Measurements from ENCODE around the gene PTDSS2. TPM values are rescaled to one million over a fixed set of nuclear protein-coding genes. Genes with fewer than 3 reads are reported as not detected.
A peak's percentile ranks its signal among the peaks of the same experiment; 100 is the strongest.

Gene PTDSS2
- total RNA-seq, 1 donor from 2014 or later = 33.9 TPM

DNA sequence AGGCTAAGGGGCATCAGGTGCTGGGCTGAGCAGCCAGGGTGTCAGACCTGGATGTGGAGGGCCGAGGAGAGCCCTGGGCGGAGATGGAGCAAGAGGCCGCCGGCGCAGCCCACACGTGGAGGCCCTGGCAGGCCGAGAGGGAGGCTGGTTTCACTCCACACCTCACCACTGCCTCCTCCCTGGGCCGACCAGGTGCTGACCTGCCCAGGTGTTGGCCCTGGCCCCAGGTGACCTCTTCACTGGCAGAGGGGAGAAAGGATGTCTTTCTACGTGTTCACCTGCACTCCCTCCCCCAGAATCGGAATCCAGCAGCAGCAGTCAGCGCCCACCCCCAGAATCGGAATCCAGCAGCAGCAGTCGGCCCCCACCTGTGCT lies 9.0 kb upstream of the PTDSS2 start:
- H3K36me3 Mint-ChIP-seq (ENCODE audit: low read depth) = no peaks in the 10 kb centered on the region
- peak overlapping the region; percentile 76 for H3K4me3 Mint-ChIP-seq
- H3K27ac Mint-ChIP-seq = peak overlapping the region; percentile 40
- intact Hi-C loops (cut with micrococcal nuclease) = loop anchor here (10.0 kb wide), 1 partner anchor 284 kb away; no protein-coding TSS in a partner anchor
- no peaks in the 10 kb centered on the region for H3K9me3 Mint-ChIP-seq
- DNase-seq (ENCODE audit: low spot score) = no peak
- no peaks in the 10 kb centered on the region for H3K27me3 Mint-ChIP-seq (ENCODE audit: insufficient read depth)
- peaks cover 11% of the 10 kb centered on the region for H3K4me1 Mint-ChIP-seq (ENCODE audit: low read depth)

DNA sequence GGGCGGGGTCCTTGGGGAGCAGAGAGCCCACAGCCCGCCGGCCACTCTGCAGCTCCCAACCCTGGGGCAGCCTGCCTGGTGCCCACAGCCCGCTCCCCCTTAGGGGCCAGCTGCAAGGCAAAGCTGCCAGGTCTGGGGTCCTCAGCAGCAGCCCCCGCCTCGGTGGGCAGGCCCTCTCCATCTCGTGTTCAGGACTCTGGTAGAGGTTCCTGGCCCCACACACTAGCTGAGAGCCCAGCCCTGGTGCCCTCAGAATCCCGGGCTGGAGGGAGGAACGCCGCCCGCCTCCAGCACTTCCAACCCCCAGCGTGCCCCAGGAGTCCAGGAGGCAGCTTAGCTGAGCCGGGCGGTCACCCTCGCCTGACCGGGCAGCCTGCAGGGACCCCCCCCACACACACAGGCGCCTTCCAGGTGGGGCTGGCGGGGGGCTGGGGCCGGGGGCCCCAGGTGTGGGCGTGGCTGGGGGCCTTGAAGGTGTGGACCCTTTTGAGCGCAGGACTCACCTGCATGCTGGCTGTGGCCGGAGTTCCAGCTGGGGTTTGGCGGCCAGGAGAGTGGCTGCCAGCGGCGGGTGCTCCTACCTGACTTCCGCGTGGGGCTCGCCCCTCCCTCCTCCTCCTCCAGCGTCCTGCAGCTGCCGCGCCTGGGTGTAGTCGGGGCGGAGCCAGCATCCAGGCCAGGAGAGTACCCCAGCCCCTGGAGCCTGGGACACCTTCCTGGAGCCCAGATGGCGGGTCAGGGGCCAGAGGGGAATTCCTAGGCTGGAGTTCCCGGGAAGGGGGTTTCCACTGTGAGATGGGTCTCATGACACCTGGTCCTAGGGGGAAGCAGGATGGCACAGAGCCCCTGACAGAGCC lies 8.4 kb upstream of the PTDSS2 start, which contains the start of gene ANO9:
ANO9 (minus strand) TSS at position 594 of the 857 bp plus-strand sequence; CDS start at position 509, 85 bp downstream.
- H3K36me3 Mint-ChIP-seq (ENCODE audit: low read depth) = no peaks in the 10 kb centered on the region
- no peaks in the 10 kb centered on the region for H3K27me3 Mint-ChIP-seq (ENCODE audit: insufficient read depth)
- DNase-seq (ENCODE audit: low spot score) = peak; percentile 59
- intact Hi-C loops (cut with micrococcal nuclease) = loop anchor here (10.0 kb wide), 1 partner anchor 283 kb away; no protein-coding TSS in a partner anchor
- no peaks in the 10 kb centered on the region for H3K9me3 Mint-ChIP-seq
- peak within 1 kb of the TSS; percentile 40 for H3K27ac Mint-ChIP-seq
- peak within 1 kb of the TSS; percentile 76 for H3K4me3 Mint-ChIP-seq
- peaks cover 11% of the 10 kb centered on the region for H3K4me1 Mint-ChIP-seq (ENCODE audit: low read depth)

DNA sequence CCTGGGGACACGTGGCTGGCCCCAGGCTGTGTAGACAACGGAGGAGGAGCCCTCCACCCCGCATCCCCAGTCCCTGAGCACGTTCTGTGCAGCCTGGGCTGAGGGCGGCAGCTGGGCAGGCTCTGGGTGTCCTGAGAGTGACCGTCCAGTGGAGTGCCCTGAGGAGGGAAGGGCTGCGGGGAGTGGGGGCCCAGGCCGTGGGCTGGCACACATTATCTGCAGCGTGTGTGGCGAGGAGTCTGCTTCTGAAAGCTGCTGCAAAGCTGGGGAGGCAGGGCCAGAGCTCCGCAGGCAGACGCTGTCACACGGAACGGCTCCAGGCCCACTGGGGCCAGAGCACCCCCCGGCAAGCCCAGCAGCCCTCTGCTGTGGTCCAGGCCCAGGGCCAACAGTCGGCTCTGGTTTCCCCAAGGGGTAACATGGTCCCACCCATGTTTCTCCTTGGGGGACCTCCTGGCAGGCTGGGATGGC lies 7.4 kb upstream of the PTDSS2 start:
- DNase-seq (ENCODE audit: low spot score) = no peak
- no peaks in the 10 kb centered on the region for H3K9me3 Mint-ChIP-seq
- peaks cover 5% of the 10 kb centered on the region for H3K4me1 Mint-ChIP-seq (ENCODE audit: low read depth)
- H3K4me3 Mint-ChIP-seq = no peak overlapping the region
- H3K27me3 Mint-ChIP-seq (ENCODE audit: insufficient read depth) = no peaks in the 10 kb centered on the region
- no peak overlapping the region for H3K27ac Mint-ChIP-seq
- intact Hi-C loops (cut with micrococcal nuclease) = loop anchor here (10.0 kb wide), 1 partner anchor 282 kb away; no protein-coding TSS in a partner anchor
- no peaks in the 10 kb centered on the region for H3K36me3 Mint-ChIP-seq (ENCODE audit: low read depth)

DNA sequence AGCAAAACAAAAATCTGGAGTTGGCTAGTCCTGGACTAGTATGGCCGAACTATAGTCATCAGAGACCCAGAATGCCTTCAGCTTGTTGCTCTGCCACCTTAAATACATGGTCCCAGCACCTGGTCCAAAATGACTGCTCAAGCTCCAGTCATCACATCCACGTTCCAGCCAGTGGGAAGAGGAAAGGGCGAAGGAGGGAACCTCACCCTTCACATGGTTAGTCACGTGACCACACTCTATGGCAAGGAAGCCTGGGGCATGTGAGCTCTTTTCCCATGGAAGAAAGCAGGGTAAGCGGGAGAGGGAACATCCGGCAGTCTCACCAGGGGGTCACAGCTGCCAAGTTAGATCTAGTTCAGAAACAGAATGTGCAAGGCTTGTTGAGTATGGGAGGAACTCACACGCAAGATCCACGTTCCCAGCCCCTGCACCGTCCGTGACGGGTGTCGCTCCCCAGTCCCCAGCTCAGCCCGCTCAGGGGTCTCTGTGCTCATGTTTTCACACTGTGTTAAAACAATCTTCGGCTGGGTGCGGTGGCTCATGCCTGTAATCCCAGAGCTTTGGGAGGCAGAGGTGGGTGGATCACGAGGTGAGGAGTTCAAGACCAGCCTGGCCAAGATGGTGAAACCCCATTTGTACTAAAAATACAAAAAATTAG lies 6.4 kb upstream of the PTDSS2 start:
- no peaks in the 10 kb centered on the region for H3K9me3 Mint-ChIP-seq
- no peak overlapping the region for H3K27ac Mint-ChIP-seq
- H3K36me3 Mint-ChIP-seq (ENCODE audit: low read depth) = no peaks in the 10 kb centered on the region
- DNase-seq (ENCODE audit: low spot score) = no peak
- H3K4me1 Mint-ChIP-seq (ENCODE audit: low read depth) = peaks cover 7% of the 10 kb centered on the region
- H3K27me3 Mint-ChIP-seq (ENCODE audit: insufficient read depth) = no peaks in the 10 kb centered on the region
- no peak overlapping the region for H3K4me3 Mint-ChIP-seq
- intact Hi-C loops (cut with micrococcal nuclease) = loop anchor here (10.0 kb wide), 1 partner anchor 281 kb away; no protein-coding TSS in a partner anchor

DNA sequence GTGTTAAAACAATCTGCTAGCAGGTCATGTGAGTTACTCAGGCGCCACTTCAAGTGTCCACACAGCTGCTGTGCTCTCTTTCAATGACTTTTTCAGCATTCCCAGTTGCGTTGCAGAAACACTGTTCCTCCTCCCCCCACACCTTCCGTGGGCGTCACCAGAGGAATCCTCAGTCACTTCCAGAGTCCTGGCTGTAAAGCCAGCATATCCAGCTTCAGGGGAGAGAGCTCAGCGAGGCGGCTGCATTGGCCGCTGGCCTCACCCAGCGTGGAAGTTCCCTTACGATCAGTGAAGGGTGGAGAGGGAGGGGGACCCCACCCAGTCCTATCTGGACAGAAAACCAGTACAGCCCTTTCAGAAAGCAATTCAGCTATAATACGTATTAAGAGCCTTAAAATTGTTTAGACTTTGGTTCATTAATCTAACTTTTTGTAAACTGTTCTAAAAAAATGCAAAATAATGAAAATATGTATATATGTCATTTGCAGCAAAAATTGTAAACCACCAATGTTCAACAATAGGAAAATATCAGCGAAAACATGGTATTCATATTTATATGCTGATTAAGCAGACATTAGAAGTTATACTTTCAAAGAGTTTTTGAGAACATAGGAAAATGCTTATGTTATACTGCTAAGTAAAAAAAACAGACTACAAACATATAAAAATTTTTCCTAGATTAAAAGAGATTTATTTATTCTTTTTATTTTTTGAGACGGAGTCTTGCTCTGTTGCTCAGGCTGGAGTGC lies 5.5 kb upstream of the PTDSS2 start:
- Mint-ChIP-seq H3K36me3 (ENCODE audit: low read depth) (no peaks in the 10 kb centered on the region), H3K27me3 (ENCODE audit: insufficient read depth) (no peaks in the 10 kb centered on the region), H3K4me3 (no peak overlapping the region), H3K4me1 (ENCODE audit: low read depth) (peaks cover 9% of the 10 kb centered on the region), H3K9me3 (no peaks in the 10 kb centered on the region), H3K27ac (no peak overlapping the region)
- DNase-seq (ENCODE audit: low spot score) = no peak
- intact Hi-C loops (cut with micrococcal nuclease) = loop anchor here (5.0 to 10.0 kb wide), 3 partner anchors 87 to 280 kb away; partner anchors contain the start of gene IFITM2

DNA sequence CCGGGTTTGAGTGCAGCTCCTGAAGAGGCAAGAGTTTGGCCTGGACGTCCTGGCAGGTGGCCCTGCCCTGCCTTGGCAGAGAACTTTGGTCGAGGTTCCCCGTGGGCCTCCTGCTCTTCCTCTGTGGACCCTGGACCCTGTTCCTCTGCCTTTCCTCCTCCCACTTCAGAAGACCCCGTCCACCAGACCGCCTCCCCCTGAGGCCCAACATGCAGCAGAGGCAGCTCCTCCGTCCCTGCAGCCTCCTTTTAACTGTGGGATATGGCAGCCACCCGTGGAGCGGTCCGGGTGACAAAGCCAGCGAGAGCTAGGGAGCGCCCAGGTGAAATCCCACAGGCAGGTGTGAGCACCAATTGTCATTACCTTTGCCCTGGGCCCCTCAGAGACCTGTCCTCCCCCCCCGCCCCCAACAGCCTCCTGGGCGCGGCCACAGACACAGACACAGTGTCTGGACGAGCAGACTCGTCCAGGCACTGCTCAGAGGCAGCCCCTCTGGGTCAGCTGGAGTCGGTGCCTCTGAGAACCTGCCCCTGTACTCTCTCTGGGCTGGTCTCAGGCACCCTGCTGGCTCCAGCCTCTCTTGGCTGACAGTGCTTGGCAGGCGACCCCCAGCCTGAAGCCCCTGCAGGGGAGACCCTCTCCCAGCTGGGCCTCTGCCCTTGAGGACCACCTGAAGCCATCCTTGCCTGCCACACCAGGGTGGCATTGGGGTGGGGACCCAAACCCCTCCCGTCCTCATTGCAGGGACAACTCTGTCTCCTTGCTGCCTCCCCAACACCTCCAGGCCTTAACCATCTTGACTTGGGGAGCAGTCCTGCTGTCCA lies 4.1 kb upstream of the PTDSS2 start:
- H3K27ac Mint-ChIP-seq = no peak overlapping the region
- peaks cover 2% of the 10 kb centered on the region for H3K36me3 Mint-ChIP-seq (ENCODE audit: low read depth)
- no peak for DNase-seq (ENCODE audit: low spot score)
- H3K4me3 Mint-ChIP-seq = no peak overlapping the region
- peaks cover 11% of the 10 kb centered on the region for H3K4me1 Mint-ChIP-seq (ENCODE audit: low read depth)
- intact Hi-C loops (cut with micrococcal nuclease) = loop anchor here (5.0 to 10.0 kb wide), 3 partner anchors 89 to 279 kb away; partner anchors contain the start of gene IFITM2
- no peaks in the 10 kb centered on the region for H3K9me3 Mint-ChIP-seq
- H3K27me3 Mint-ChIP-seq (ENCODE audit: insufficient read depth) = no peaks in the 10 kb centered on the region

DNA sequence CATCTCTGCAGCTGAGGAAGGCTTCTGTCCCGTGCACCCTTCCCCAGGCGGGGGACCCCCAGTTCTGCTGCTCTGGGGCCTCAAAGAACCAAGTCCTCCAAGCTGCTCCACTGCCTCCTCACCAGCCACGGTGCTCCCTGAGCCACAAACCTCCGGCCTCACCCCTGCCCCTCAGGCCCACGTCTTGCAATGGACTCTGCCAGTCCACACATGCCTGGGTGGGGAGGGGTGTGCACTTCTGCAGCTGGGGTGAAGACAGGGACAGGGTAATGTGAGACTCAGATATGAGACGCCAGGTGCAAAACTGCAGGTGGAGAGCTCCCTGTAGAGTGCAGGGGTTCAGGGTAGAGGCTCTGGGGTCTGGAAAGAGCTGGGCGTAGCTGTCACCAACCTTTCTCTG lies 3.2 kb upstream of the PTDSS2 start:
- intact Hi-C loops (cut with micrococcal nuclease) = loop anchor here (5.0 to 10.0 kb wide), 3 partner anchors 90 to 278 kb away; partner anchors contain the start of gene IFITM2
- no peaks in the 10 kb centered on the region for H3K27me3 Mint-ChIP-seq (ENCODE audit: insufficient read depth)
- peaks cover 2% of the 10 kb centered on the region for H3K36me3 Mint-ChIP-seq (ENCODE audit: low read depth)
- H3K4me3 Mint-ChIP-seq = no peak overlapping the region
- no peak for DNase-seq (ENCODE audit: low spot score)
- peaks cover 16% of the 10 kb centered on the region for H3K4me1 Mint-ChIP-seq (ENCODE audit: low read depth)
- peak overlapping the region; percentile 52 for H3K27ac Mint-ChIP-seq
- no peaks in the 10 kb centered on the region for H3K9me3 Mint-ChIP-seq

DNA sequence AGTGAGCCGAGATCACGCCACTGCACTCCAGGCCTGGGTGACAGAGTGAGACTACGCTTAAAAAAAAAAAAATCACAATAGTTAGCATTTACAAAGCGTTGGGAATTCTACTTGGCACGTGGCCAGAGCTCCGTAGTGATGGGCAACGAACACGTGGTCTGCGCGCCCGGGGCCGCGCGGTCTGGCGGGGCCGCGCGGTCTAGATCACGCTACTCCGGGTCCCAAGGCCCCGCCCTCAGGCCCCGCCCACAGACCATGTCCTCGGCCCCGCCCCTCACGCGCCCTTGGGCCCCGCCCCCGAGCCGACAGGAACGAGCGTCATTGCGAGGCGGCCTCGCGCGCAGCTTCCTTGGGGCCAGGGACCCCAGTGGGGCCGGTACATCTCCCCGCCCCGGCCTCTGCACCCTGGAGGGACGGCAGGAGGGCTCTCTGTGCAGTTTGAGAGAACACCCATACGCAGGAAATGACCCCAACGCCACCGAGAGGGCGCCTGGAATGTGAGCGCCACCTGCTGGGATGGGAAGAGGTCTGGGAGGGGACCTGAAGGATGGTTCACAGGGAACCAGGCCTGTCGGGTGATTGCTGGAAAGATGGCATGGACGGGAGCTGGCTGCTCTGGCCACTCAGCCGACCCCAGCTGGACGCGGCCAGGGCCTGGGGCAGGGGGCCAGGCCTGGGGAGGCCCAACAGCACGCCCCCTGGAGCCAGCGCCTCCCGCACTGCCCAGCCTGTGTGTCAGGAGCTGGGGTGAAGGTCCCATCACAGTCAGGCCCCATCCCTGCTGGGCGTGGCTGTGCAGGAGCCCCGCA lies 2.0 kb upstream of the PTDSS2 start:
- Mint-ChIP-seq H3K4me1 (ENCODE audit: low read depth) (peaks cover 16% of the 10 kb centered on the region), H3K27ac (peak overlapping the region; percentile 91), H3K9me3 (no peaks in the 10 kb centered on the region), H3K4me3 (peak overlapping the region; percentile 88), H3K27me3 (ENCODE audit: insufficient read depth) (no peaks in the 10 kb centered on the region), H3K36me3 (ENCODE audit: low read depth) (peaks cover 6% of the 10 kb centered on the region)
- intact Hi-C loops (cut with micrococcal nuclease) = loop anchor here (1.0 to 10.0 kb wide), 7 partner anchors 33 to 277 kb away; partner anchors contain the start of gene IFITM2
- peak; percentile 92 for DNase-seq (ENCODE audit: low spot score)

DNA sequence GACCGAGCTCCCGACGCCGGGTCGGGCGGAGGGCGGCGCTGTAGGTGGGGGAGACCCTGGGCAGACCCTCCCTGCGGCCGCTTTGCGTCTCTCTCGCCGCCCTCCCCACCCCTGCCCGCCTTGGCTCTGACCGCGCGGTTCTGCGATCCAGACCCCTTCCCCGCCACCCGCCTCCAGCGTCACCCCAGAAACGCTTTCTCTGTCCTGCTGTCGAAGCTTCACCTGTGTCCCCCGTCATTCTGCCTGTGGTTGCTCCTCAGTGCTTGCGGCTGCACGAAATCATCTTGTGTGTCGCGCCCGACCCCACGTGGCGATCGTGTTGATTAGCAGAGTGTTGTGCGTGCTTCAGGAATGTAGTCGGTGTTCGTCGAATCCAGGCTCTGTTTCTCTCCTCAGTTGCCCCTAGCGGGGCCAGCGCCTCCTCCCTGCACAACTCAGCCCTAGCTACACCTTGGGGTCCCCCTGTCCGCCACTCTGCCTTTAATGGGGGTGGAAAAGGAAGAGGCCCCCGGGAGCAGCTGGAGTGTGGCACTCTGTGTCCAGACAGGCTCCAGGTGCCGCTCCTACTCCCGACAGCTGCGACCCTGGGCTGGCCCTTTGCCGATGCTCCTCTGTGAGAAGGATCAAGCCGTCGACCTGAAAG lies 851 bp downstream of the PTDSS2 start:
- H3K4me3 Mint-ChIP-seq = peak overlapping the region; percentile 98
- intact Hi-C loops (cut with micrococcal nuclease) = loop anchor here (1.0 kb wide), 3 partner anchors 55 to 215 kb away; partner anchors contain the start of genes LRRC56, PSMD13 and SIRT3
- H3K4me1 Mint-ChIP-seq (ENCODE audit: low read depth) = peaks cover 21% of the 10 kb centered on the region
- no peaks in the 10 kb centered on the region for H3K27me3 Mint-ChIP-seq (ENCODE audit: insufficient read depth)
- peak overlapping the region; percentile 95 for H3K27ac Mint-ChIP-seq
- DNase-seq (ENCODE audit: low spot score) = peak; percentile 66
- H3K36me3 Mint-ChIP-seq (ENCODE audit: low read depth) = peaks cover 21% of the 10 kb centered on the region
- H3K9me3 Mint-ChIP-seq = no peaks in the 10 kb centered on the region

DNA sequence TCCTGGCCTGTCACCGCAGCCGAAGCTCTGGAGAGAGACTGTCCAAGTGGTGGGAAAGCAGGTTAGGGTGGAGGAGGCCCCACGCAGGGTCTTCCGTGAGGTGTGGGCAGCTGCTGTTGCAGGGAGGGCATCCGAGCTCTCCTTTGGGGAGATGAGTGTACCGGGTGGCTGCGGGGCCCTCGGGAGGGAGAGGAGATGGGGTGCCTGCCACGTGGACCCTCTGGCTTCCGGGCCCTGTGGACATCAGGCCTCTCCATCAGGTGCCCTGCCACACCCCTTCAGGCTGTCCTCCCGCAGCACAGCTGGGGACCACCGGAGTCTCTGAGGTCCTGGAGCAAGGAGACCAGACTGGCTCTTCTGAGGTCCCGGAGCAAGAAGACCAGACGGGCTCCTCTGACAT lies 1.7 kb downstream of the PTDSS2 start:
- intact Hi-C loops (cut with micrococcal nuclease) = no loop called here
- H3K27ac Mint-ChIP-seq = no peak overlapping the region
- H3K27me3 Mint-ChIP-seq (ENCODE audit: insufficient read depth) = no peaks in the 10 kb centered on the region
- H3K36me3 Mint-ChIP-seq (ENCODE audit: low read depth) = peaks cover 26% of the 10 kb centered on the region
- no peaks in the 10 kb centered on the region for H3K9me3 Mint-ChIP-seq
- DNase-seq (ENCODE audit: low spot score) = no peak
- H3K4me1 Mint-ChIP-seq (ENCODE audit: low read depth) = peaks cover 29% of the 10 kb centered on the region
- peak overlapping the region; percentile 98 for H3K4me3 Mint-ChIP-seq
